GM12875 (cell line): ENCODE data around the gene PLPP2.

Experiments
- H3K4me3 ChIP-seq: one replicate; pipeline ENCODE4 v1.5.1; 2011; ENCODE audit warnings: low read depth, low read length, control low read depth
- TF ChIP-seq, protein P1 (sequence below): IDR thresholded peaks from 2 replicates; pipeline ENCODE4 v1.5.1; 2011; ENCODE audit warnings: low read depth, mild to moderate bottlenecking, control low read depth, inconsistent platforms, low read length, moderate library complexity, borderline replicate concordance; ENCODE audit not compliant: insufficient read depth

Gene PLPP2

DNA sequence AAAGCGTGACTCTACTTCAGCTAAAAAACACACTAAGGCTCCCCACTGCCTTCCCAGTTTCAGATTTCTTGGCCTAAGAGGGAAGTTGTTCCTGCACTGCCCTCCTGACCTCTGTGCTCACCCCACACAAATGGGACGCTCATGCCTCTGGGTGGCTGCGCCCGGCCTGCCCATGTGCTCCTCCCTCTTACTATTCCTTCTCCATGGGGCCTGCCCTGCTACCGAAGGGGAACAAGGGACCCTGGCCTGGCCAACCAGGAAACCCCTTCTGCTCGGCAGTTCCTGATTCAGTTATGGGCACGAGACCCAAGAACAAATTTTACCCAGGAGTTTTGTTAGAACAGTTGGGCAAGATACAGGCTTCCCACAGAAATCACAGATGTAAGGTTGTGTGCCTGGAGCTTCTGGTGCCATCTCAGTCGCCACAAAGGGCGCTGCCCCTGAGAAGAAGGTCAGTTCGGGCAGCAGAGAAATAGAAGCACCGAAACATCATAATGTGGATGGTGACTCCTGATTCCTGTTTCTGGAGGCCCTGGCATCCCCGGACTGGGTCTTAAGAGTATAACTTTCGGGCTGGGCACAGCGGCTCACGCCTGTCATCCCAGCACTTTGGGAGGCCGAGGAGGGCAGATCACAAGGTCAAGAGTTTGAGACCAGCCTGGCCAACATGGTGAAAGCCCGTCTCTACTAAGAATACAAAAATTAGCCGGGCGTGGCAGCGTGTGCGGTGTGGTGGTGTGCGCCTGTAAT is 5.4 kb upstream of the PLPP2 start:
- TF ChIP-seq, protein P1, sequence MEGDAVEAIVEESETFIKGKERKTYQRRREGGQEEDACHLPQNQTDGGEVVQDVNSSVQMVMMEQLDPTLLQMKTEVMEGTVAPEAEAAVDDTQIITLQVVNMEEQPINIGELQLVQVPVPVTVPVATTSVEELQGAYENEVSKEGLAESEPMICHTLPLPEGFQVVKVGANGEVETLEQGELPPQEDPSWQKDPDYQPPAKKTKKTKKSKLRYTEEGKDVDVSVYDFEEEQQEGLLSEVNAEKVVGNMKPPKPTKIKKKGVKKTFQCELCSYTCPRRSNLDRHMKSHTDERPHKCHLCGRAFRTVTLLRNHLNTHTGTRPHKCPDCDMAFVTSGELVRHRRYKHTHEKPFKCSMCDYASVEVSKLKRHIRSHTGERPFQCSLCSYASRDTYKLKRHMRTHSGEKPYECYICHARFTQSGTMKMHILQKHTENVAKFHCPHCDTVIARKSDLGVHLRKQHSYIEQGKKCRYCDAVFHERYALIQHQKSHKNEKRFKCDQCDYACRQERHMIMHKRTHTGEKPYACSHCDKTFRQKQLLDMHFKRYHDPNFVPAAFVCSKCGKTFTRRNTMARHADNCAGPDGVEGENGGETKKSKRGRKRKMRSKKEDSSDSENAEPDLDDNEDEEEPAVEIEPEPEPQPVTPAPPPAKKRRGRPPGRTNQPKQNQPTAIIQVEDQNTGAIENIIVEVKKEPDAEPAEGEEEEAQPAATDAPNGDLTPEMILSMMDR = no peak
- no peak overlapping the region for H3K4me3 ChIP-seq

DNA sequence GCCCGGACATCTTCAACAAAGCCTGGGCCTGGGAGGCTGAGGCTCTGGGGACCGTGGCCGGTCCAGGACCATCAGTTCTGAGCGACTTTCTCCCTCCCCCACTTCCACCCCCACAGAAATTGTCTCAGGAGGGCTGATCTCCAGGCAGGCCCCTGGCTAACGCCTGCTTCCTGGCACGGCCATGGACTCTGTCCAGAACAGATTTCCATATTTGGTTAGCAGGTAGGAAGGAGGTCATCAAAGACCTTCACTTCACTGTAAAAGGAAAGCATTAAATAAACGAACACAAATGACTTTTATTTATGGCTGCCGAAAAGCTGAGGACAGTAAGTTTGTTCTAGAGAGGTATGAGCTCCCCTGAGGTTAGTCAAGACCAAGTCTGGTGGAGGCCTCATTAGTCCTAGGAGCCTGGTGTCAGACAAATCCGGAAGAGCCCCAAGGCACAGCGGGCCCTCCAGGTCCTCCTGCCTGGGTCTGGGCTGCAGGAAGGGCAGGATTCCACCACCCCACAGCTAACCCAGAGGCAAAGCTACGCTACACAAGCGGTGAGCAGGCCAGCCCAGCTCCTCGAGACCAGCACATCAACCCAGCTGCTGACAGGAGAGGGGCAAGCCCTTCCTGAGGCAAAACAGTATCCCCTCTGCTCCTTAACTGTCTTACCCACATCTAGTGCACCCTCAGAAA is 4.6 kb upstream of the PLPP2 start:
- TF ChIP-seq, protein P1 = no peak
- H3K4me3 ChIP-seq = no peak overlapping the region

DNA sequence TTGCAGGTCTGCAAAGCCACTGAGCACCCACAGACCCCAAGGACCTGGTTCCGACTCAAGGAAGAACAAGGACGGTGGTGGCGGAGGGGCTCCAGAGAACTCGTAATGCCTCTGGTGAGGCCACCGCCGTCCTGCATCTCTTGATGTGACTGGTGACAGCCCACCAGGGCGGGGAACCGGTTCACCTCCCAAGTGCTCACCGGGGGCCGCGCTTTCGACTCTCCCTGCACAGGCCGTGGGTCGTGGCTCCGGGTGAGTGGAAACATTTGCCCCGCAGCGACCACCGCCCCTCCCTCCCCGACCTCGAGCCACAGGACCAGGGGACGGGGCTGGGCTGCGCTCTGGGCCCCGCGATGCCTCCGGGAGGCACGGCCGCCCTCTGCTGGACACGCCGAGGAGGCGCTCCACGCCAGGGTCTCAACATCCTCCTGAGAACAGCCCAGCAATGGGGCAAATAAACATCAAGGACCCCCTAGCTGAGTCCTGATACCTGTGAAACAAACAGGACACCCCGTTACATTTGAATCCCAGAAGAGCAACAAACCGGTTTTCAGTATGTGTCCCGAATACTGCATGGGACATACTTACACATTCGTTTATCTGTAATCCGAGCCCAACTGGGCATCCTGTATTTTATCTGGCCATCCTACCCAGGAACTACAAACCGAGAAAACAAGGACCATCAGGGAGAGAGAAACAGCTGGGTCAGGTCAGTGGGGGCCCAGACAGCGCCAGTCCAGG is 3.9 kb upstream of the PLPP2 start:
- H3K4me3 ChIP-seq = no peak overlapping the region
- TF ChIP-seq, protein P1 = peak; percentile 89

DNA sequence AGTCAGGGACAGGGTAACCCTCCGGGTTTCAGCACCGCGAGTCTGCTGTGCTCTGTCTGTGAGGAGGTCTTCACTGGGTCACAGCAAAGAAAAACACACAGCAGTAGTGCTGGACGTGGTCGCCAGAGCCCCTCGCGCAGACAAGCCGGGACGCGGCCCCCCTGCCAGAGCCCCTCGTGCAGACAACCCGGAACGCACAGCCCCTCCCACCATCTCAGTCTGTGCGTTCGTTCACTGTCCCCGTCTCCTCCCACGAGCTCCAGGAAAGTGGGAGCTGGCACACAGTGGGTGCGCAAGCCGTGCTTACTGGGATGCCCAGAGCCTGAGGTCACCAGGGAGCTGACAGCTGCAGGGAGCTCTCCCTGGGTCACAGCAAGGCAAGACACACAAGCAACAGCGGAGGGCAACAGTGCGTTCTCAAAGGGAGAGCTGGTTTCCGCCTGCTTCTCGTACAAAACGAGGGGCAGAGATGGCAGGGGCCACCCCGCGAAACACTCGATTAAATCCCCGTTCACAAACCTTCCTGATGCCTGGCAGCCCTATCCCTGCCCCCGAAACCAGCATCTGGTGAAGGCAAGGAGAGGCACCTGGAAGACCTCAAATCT is 3.2 kb upstream of the PLPP2 start:
- no peak overlapping the region for H3K4me3 ChIP-seq
- TF ChIP-seq, protein P1 = no peak

DNA sequence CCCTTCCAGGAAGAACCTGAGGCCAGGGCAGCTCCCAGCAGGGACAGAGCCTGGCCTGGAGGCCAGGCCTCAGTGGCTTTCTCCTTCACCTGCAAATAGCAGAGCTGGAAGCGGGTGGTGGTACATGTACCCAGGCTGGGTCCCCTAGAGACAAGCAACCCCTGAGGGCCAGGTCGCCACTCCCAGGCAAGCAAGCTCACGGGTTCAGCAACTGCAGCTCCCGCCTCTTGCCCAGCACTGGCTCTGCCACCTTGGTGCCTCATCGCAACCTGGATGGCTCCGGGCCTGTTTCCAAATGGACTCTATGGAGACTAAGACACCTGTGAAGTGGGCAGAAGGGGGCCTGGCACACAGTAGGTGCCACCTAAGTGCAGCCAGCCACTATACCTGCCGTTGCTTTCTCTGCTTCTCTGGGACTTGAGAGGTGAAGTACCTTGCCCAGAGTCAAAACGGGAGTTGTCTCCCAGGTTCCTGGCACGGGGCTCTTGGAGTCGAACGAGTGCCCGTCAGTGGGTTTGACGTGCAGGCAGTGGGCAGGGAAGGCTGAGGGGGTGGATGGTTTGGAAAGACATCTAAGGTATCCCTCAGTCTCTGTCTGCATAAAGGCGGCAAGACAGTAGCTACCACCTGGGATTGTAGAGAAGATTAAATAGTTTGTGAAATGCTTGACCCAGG is 2.4 kb upstream of the PLPP2 start:
- H3K4me3 ChIP-seq = no peak overlapping the region
- TF ChIP-seq, protein P1 = no peak

DNA sequence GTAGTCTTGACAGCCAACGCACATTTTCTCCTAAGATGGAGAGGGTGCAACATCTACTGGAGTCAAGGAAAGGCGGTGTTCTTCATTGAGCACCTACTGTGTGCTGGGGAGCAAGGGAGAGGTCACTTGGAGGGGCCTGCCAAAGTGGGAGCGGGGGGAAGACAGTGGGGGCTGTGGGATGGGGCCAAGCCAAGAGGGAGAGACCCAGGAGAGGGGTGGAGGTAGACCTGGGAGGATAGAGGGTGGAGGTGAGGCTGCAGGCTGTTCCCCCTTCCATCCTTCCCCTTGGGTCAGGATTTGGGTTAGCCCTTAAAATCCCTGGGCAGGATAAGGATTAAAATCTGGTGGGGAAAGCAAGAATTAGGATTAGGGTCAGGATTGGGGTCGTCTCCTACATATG is 1.7 kb upstream of the PLPP2 start:
- TF ChIP-seq, protein P1 = no peak
- no peak overlapping the region for H3K4me3 ChIP-seq
